Head of caudate nucleus (tissue), 42 donors: Measurements from ENCODE around the gene UHMK1.
A peak's percentile ranks its signal among the peaks of the same experiment; 100 is the strongest.
"Not testable (repeated sequence)": the region's sequence is repeated elsewhere in the genome, so short reads cannot be mapped to it uniquely, and the experiment has no call there.

Source experiments
- DNase-seq, 42 donors: peaks; one replicate each; pipeline versions ENCODE4 v3.0.0 to v3.0.0-alpha.2; 2020 to 2021; ENCODE audit warnings: mixed read lengths in 7 of 42
- intact Hi-C: fragments of 100-400 bp; cut with DNase I; formaldehyde crosslinking; loops from one replicate; pipeline ENCODE4 v1.15.0; 2022

The UHMK1 gene

GRCh38 chr1:162497723-162498495, at the start of gene UHMK1:
Gene UHMK1 (plus strand): TSS chr1:162497818. CDS start chr1:162498001, 183 bp downstream.
- intact Hi-C loops, result loop anchor here (5.0 kb wide), 1 partner anchor 64 kb away; the partner anchor contains the start of gene UAP1
- peak; percentile 86 to 97 (median 92) for DNase-seq

GRCh38 chr1:162454361-162454760, 43.3 kb upstream of the UHMK1 start:
- DNase-seq, intact Hi-C loops: not testable (repeated sequence)

- intact Hi-C loops, result no loop called here
- DNase-seq, result no peak
Measured at GRCh38 chr1:162456323-162456722, 41.3 kb upstream of the UHMK1 start.

GRCh38 chr1:162458236-162458635, 39.4 kb upstream of the UHMK1 start:
- intact Hi-C loops, result no loop called here
- no peak for DNase-seq

GRCh38 chr1:162462425-162462824, 35.2 kb upstream of the UHMK1 start:
- intact Hi-C loops, DNase-seq: not testable (repeated sequence)

- DNase-seq, result no peak
- intact Hi-C loops, result no loop called here
Measured at GRCh38 chr1:162463021-162463420, 34.6 kb upstream of the UHMK1 start.

GRCh38 chr1:162466797-162467196, 30.8 kb upstream of the UHMK1 start:
- intact Hi-C loops, result no loop called here
- no peak for DNase-seq

GRCh38 chr1:162470216-162470615, 27.4 kb upstream of the UHMK1 start:
- intact Hi-C loops, result no loop called here
- DNase-seq, result no peak

GRCh38 chr1:162471290-162471853, 26.2 kb upstream of the UHMK1 start:
- no peak for DNase-seq
- intact Hi-C loops, result no loop called here

GRCh38 chr1:162475089-162475488, 22.5 kb upstream of the UHMK1 start:
- peak in 22 of 42 donors; percentile 2 to 64 (median 18) for DNase-seq
- intact Hi-C loops, result no loop called here

- DNase-seq, result no peak
- intact Hi-C loops, result no loop called here
Measured at GRCh38 chr1:162475539-162476185, 22.0 kb upstream of the UHMK1 start.

- no peak for DNase-seq
- intact Hi-C loops, result no loop called here
Measured at GRCh38 chr1:162476620-162477019, 21.0 kb upstream of the UHMK1 start.

- intact Hi-C loops, result no loop called here
- DNase-seq, result no peak
Measured at GRCh38 chr1:162485236-162485635, 12.4 kb upstream of the UHMK1 start.

GRCh38 chr1:162487241-162487640, 10.4 kb upstream of the UHMK1 start:
- intact Hi-C loops, result no loop called here
- no peak for DNase-seq

- DNase-seq, result no peak
Measured at GRCh38 chr1:162488219-162488618, 9.4 kb upstream of the UHMK1 start.

GRCh38 chr1:162495531-162496233, 1.9 kb upstream of the UHMK1 start:
- intact Hi-C loops, result loop anchor here (5.0 kb wide), 1 partner anchor 67 kb away; the partner anchor contains the start of gene UAP1
- not testable (repeated sequence) for DNase-seq

More at GRCh38 chr1:162488219-162488618, 9.4 kb upstream of the UHMK1 start:
- intact Hi-C loops, result no loop called here

- intact Hi-C loops, result loop anchor here (5.0 kb wide), 1 partner anchor 65 kb away; the partner anchor contains the start of gene UAP1
- DNase-seq, result peak in 6 of 42 donors; percentile 3 to 18 (median 10)
Measured at GRCh38 chr1:162497104-162497722, 405 bp upstream of the UHMK1 start.

- intact Hi-C loops, result loop anchor here (5.0 kb wide), 1 partner anchor 64 kb away; the partner anchor contains the start of gene UAP1
- peak in 1 of 42 donors; percentile 14 for DNase-seq
Measured at GRCh38 chr1:162498496-162498810, 835 bp downstream of the UHMK1 start.

- no peak for DNase-seq
- intact Hi-C loops, result no loop called here
Measured at GRCh38 chr1:162500805-162501204, 3.2 kb downstream of the UHMK1 start.
